Measurements from ENCODE around the gene DQX1. TPM values are rescaled to one million over a fixed set of nuclear protein-coding genes. Genes with fewer than 3 reads are reported as not detected.
"Not testable (repeated sequence)": the region's sequence is repeated elsewhere in the genome, so short reads cannot be mapped to it uniquely, and the experiment has no call there.

The DQX1 gene, protein sequence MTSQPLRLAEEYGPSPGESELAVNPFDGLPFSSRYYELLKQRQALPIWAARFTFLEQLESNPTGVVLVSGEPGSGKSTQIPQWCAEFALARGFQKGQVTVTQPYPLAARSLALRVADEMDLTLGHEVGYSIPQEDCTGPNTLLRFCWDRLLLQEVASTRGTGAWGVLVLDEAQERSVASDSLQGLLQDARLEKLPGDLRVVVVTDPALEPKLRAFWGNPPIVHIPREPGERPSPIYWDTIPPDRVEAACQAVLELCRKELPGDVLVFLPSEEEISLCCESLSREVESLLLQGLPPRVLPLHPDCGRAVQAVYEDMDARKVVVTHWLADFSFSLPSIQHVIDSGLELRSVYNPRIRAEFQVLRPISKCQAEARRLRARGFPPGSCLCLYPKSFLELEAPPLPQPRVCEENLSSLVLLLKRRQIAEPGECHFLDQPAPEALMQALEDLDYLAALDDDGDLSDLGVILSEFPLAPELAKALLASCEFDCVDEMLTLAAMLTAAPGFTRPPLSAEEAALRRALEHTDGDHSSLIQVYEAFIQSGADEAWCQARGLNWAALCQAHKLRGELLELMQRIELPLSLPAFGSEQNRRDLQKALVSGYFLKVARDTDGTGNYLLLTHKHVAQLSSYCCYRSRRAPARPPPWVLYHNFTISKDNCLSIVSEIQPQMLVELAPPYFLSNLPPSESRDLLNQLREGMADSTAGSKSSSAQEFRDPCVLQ
- 0.80 and 1.1 TPM in 2 replicates for total RNA-seq

DNA sequence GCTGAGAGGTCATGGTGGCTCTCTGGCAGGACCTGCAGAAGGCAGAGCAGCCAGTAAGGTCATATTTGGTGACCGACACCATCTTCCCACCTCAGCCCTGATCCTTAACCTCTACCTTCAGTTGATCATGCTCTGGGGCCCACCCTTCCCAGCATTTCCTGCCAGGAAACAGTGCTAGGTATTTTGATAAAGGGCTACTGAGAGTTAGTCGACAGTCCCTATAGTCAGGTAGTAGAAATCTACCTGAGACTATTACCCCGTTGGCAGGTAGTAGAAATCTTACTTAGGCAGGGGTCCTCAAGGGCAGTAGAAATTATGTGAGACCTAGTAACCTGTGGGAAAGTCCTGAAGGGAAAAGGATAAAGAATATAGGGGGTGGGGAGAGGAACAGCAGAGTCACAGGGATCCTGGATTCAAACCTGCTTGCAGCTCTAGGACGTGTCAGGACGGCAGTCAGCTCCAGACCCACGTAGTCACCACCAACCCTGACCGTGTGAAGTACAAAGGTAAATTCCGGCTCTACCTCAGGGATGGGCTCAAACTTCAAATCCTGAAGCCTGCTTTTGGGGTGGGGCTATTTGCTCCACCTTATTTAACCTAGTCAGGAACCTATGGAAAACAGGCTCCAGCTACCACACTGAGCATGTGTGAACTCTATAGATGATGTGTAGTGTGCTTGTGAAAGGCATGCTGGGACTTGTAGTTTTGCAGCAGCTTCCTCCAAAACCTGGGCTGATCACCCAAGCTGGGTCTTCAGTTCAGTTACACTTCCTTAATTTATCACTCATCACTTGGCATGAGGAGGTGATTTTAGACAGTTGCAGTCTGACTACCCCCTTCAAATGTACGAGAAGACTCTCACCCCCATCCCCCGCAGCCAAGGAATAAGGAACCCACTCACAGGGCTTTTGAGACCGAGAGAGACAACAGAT, at the start of gene DQX1:
Gene DQX1, minus strand, starts transcription at position 515 of the 932 bp plus-strand sequence. Its CDS starts 502 bp downstream, at position 13.
- intact Hi-C loops (cut with micrococcal nuclease) = no loop called here

DNA sequence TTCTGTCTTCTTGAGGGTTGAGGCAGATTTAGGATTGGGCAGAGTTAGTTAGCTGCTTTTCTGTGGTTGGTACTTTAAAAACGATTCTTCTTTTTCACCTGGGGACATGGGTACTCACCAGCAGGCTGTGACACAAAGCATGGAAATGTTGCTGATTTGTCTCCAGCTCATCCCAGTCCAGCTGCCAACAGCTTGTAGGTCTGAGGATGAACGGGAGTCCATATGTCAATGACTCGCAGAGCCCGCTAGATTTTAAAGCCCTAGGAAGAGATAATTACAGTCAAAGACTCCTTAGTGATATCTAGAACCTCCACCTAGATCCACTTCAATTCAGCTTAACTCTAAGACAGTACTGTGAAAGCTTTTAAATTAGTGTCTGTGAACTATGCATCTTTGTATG, 49.3 kb upstream of the DQX1 start:
- intact Hi-C loops (cut with micrococcal nuclease) = loop anchor here (2.0 kb wide), 1 partner anchor 21 kb away; the partner anchor contains the start of gene DOK1

DNA sequence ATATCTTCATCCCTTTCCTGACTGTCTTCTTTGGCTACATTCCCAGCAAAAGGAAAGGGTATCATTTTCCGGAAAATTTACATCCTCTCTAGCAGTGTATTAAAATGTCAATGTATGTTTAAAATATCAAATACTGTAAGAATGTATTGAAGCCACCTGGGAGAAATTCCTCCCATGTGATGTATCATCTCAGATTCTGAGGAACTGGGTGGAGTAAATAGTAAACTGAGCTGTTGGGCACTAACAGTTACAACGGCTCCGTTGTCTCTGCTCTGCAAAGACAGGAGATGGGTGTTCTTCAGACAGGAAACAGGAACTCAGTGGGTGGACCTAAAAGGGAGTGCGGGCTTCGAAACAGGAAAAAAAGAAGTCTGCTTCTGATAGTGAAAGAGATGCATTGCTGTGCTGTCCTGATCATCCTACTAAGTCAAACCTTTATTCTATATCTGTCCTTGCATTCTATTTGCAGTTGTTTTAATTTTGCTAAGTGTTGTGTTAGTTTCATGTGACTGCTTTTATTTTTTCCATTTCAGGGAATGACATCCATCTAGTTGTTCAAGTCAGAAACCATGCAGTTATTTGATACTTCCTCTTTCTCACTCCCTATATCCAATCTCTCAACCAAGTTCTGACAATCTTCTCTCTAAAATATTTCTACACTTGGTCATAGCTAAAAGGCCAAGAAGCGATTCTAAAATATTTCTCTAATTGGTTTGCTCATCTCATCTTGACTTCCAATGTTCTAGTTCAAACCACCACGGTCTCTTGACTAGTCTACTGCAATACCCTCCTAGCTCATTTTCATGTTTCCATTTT, 47.9 kb upstream of the DQX1 start:
- intact Hi-C loops (cut with micrococcal nuclease) = loop anchor here (2.0 kb wide), 1 partner anchor 19 kb away; the partner anchor contains the start of gene DOK1

DNA sequence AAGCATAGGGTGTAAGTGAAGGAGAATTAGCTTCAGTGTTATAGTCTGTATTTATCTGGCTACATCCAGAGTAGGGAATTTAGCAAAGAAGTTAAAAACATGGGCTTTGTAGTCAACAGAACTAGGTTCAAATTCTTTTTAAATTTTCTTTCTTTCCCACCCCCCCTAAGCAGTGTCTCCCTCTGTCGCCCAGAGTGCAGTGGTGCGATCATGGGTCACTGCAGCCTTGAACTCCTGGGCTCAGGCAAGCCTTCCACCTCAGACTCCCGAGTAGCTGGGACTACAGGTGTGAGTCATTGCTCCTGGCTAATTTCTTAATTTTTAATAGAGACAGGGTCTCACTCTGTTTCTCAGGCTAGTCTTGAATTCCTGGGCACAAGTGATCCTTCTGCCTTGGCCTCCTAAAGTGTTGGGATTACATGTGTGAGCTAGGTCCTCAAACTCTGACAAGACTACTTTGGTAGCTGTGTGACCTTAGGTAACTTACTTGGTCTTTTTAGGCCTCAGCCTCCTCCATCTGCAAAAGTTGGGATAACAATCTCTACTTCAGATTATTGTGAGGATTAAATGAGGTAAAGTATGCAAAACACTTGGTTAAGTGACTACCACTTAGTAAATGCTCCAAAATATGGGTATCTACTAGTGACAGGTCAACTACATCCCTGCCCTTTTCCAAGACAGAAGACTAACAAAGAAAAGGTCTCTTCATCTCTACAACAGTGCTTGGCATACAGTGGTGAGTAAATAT, 46.3 kb upstream of the DQX1 start:
- intact Hi-C loops (cut with micrococcal nuclease) = no loop called here

DNA sequence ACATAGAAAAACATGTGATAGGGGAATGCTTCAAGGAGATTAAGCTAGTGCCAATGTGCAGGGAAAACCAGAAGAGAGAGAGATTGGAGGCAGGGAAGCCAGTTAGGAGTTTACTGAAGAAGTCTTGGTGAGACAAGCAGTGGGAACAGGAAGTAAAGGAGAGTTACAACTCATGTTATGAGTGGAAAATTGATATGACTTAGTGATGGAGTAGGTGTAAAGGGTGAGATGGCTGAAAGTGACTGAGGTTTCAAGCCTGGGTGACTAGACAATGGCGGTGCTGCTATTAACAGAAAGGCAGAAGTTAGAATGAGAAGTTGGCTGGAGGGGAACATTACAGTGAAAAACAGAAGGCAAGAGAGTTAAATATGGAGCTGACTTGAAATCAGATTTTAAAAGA, 45.0 kb upstream of the DQX1 start:
- intact Hi-C loops (cut with micrococcal nuclease) = no loop called here

DNA sequence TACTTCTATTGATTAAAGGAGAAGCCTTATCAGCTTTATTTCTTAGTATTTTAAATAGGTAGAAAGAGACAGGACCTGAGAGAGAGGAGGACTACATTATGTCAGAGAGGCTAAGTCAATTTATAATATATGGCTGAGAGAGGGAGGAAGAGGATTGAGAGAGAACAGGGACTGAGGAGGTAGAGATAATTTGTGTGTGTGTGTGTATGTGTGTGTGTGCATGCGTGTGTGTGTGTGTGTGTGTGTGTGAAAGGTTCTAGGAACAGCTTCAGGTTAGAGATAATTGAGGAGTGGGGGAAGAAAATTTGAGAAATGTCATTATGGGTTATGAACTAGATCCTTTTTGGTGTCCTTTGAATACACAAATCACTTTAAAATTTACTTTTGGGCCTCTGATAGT, 43.7 kb upstream of the DQX1 start:
- intact Hi-C loops (cut with micrococcal nuclease) = no loop called here

DNA sequence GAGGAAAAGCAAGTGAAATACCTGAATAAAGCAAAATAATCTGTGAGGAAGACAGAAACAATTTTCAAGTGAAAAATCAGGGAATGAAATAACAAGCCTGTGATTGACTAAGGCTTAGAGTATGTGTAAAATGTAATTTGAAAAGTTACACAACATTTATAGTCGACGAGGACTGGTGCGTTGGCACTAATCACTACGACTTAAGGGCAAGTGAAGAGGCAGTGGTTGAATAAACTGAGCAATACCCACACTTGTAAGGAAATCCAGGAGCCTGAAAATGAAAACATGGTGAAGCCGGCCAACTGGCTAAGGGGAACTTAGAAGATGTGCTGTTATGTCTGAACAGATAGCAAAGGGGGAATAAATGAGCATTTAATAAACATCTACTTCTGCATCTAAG, 41.9 kb upstream of the DQX1 start:
- intact Hi-C loops (cut with micrococcal nuclease) = no loop called here

DNA sequence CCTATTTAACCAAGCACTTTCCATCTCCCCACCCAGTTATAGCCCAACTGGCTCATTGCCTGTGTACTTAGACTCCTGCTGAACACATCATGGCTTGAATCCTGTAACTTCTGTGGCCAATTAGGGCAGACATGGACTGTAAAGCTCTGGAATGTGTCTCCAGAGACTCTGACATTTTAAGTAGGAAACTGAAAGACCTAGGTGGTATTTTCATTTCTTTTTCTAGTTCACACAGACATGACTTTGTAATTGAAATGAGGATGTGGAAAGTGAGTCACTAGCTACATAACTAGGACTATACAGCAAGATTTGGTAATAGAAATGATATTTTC, 40.7 kb upstream of the DQX1 start:
- intact Hi-C loops (cut with micrococcal nuclease) = no loop called here

DNA sequence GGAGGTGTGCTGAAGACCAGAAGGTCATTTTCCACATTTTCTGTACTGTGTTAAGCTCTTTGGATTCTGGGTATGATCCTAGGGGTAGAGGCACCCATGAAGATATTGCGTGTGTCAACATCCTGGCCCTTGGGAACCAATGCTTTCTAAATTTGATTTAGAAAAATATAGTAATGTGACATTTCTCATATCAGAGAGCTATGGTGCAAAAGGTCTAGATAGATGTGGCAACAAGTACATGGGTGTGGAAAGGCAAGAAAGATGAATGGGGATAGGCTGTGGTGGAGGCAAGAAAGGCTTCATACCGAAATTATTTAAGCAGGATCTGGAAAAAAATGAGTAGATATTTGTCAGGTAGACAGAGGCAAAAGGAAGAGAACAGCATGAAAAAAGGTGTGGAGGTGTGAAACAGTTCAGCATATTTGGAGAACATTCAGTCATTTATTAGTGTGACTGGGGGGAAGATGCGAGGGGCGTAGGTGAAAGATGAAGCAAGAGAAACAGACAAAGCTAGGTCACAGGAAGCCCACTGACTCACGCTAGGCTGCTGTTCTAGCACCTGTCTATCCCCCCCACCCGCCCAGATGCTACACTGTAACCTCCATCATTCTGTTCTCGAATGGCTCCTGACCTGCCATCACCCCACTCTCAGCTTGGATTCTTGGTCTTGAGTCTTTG, 40.2 kb upstream of the DQX1 start:
- intact Hi-C loops (cut with micrococcal nuclease) = no loop called here

DNA sequence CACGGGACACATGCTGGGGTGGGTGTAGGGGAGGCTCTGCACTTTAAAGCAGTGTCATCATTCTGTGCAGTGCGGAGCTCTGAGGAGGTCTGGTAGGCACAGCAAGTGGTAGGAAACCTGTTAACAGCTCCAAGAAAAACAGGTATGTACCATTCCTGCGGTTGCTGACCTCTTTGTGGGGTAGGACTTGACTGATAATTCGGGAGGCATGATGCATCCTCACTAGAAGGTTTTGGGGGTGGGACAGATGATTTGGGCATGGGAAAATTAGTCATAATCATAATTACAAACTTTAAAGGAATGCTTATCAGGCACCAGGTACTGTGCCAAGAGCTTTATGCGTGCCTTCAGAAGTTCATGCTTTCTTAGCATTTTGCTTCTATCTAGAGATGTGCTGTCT, 38.2 kb upstream of the DQX1 start:
- intact Hi-C loops (cut with micrococcal nuclease) = no loop called here

DNA sequence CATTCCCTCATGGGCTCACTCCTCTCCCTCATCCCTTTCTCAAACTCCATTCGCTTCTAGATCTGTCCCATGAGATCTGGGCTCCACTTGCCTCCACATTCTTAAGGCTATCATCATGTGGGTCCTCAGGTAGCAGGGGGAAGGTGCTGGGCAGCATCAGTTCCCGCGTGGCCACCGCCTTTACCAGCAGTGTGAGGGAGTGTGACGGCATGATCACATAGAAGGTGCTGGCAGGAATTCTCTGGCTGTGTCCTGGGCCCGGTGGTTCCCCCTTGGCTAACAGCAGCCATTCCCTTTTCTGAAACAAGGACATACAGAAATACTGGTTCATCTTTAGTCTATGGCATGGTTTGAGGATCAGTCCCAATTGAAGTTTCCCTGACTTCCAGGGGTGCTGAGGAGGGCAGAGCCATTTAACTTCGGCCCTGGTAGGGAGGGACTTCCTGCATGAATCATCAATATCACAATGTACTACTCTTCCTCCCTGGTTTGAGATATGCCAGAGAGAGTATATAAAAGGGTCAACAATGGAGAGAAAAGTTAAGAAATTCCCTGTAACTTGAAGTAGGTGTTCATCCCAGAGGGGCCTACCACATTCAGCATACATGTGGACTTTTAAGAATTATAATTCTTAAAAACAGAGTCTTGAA, 36.2 kb upstream of the DQX1 start:
- intact Hi-C loops (cut with micrococcal nuclease) = no loop called here

DNA sequence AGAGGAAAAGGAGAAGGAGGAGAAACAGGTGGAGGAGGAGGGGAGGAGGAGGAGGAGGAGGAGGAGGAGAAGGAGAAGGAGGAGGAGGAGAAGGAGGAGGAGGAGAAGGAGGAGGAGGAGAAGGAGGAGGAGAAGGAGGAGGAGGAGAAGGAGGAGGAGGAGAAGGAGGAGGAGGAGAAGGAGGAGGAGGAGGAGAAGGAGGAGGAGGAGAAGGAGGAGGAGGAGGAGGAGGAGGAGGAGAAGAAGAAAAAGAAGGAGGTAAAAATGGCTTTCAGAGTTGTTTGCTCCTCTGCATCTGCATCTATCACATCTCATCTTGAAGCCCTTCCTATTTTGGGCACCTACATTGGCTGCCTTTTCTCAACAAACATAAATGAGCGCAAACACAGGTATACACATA, 35.0 kb upstream of the DQX1 start:
- intact Hi-C loops (cut with micrococcal nuclease) = not testable (repeated sequence)

DNA sequence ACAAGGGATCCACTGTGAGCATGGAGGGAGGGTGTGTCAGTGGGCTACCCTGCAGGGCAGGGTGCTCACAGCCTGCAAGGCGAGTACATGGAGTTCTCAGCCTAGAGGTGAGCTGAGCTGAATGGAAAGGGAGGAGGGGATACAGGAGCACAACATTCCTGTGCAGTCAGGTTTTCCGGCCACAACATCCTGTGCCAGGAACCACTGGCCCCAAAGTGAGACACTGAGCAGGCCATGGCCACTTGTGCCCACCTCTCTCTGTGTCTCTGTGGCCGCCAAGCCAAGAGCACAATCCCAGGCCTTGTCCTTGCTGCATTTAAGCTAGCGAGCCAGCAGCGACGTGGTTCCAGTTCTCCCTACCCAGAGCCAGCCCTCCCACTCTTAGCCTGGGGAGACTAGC, 34.6 kb upstream of the DQX1 start:
- intact Hi-C loops (cut with micrococcal nuclease) = no loop called here

DNA sequence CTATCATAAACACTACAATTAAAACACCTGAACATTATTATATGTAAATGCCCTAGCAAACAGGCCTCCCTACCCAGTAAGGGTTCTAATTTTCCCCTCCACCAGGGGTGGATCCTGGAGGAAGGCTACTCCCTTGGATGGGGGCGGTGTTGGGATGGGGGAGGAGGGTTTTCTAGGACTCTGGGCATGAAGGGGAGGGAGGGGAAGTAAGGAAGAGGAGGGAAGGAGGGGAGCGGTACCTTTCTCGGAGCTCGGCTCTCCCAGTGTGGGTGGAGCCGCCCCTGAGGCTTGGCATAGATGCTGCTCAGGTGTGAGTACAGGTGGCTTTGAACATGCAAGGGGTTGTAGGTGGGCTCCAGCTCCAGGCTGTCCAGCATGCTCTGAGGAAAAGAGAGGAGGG, 33.9 kb upstream of the DQX1 start:
- intact Hi-C loops (cut with micrococcal nuclease) = loop anchor here (10.0 kb wide), 1 partner anchor 275 kb away; the partner anchor contains the start of gene HK2

DNA sequence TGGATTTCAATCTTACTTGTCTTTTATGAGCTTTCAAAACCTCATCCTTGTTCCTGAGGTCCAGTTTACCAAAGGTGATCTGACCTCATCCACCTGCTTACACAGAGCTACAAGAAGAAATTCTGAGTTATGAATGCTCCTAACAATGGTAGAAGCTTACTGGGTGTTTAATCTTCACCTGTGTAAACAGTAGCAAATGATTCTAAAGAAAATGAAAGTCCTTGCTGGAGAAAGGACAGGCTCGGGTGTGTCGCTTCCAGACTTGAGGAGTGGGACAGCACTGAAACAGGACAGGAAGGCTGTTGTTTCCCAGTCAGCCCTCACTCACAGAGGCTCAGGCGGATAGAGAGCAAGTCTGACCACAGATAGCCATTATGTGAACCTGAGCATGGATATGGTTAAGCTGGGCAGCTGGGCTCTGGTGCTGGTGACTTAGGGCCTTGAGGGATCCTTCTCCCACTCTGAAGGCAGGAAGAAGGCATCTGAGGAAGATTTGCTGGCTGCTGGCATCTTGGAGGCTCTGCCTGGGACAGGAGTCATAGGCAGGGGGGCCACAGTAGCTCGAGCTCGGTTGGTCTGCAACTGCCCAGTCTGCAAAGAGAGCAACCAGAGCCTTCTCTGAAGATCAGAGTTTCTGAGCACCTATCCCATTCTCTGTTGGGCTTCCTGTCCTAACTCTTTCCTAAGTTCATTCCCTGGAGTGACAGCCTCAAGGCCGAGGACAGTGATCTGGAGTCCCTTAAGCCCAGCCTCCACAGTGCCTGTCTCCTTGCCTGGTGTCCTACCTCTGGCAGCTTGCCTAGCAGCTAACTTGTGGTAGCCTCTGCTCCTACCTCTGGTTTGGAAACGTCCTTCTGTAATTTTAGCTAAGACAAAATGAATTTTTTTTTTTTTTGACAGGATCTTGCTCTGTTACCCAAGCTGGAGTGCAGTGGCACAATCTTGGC, 32.5 kb upstream of the DQX1 start:
- intact Hi-C loops (cut with micrococcal nuclease) = loop anchor here (10.0 kb wide), 1 partner anchor 276 kb away; the partner anchor contains the start of gene HK2

DNA sequence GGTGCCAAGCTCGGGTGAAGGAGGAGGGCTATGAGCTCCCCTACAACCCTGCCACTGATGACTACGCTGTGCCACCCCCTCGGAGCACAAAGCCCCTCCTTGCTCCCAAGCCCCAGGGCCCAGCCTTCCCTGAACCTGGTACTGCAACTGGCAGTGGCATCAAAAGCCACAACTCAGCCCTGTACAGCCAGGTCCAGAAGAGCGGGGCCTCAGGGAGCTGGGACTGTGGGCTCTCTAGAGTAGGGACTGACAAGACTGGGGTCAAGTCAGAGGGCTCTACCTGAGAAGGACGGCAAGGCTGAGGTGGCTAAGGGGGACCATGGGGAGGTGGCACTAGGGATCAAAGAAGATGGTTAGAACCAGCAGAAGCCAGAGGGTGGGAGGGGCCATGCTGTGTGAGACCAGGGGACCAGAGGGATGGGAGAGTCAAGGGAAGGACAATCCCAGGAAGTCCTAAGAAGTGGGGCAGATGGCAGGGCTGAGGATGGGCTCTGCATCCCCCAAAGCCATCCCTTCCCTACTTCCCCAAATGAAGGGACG, 30.9 kb upstream of the DQX1 start:
- intact Hi-C loops (cut with micrococcal nuclease) = loop anchor here (10.0 kb wide), 1 partner anchor 278 kb away; the partner anchor contains the start of gene HK2

DNA sequence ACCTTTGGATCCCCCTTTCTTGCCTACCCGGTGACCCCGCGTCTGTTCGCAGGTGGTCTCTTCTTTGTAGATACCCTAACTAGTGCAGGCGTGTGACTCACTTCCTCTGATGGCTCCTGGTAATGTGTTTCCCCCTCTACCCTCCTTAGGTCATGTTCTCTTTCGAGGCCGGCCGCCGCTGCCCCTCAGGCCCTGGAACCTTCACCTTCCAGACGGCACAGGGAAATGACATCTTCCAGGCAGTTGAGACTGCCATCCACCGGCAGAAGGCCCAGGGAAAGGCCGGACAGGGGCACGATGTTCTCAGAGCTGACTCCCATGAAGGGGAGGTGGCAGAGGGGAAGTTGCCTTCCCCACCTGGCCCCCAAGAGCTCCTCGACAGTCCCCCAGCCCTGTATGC, 30.1 kb upstream of the DQX1 start:
- intact Hi-C loops (cut with micrococcal nuclease) = loop anchor here (10.0 kb wide), 1 partner anchor 279 kb away; the partner anchor contains the start of gene HK2
